Adrenal gland (tissue), 12 donors: ENCODE data around the gene PKP1. TPM values are rescaled to one million over a fixed set of nuclear protein-coding genes. Genes with fewer than 3 reads are reported as not detected.

Experiments
- DNase-seq, 7 donors: peaks; one replicate each; pipeline ENCODE4 v3.0.0-alpha.2; 2019 to 2020
- H3K27ac ChIP-seq, 5 donors: fragments of 200-600 bp; sonication (generic) in 4 of 5; 1 replicate in 3 of 5; 2 replicates in 2 of 5; pipeline versions ENCODE4 v1.5.1 to v1.8.0; 2016 to 2020; ENCODE audit warnings: mild to moderate bottlenecking in 1 of 5
- H3K27me3 ChIP-seq: fragments of 200-600 bp; 2 replicates; pipeline ENCODE4 v1.8.0; 2021
- H3K36me3 ChIP-seq, 2 donors: fragments of 200-600 bp; replicated peaks in 1 of 2; 1 replicate in 1 of 2; 2 replicates in 1 of 2; pipeline versions ENCODE4 v1.5.1 to v1.8.0; 2018 to 2022
- H3K4me1 ChIP-seq, 2 donors: fragments of 200-600 bp; replicated peaks in 1 of 2; 1 replicate in 1 of 2; 2 replicates in 1 of 2; pipeline versions ENCODE4 v1.5.1 to v1.8.0; 2018 to 2021
- H3K4me3 ChIP-seq, 4 donors: fragments of 200-600 bp; sonication (generic) in 3 of 4; one replicate each; pipeline ENCODE4 v1.5.1; 2016 to 2018
- H3K9me3 ChIP-seq, 3 donors: fragments of 200-600 bp; sonication (generic) in 1 of 3; replicated peaks in 1 of 3; 1 replicate in 2 of 3; 2 replicates in 1 of 3; pipeline versions ENCODE4 v1.5.1 to v1.8.0; 2016 to 2021
- CTCF ChIP-seq, 6 experiments: fragments of 450-650 bp in 4 of 6; fragments of 200-600 bp in 2 of 6; sonication (generic) in 1 of 6; IDR thresholded peaks; 1 replicate in 5 of 6; 2 replicates in 1 of 6; pipeline versions ENCODE4 v1.5.1 to v1.8.0; 2016 to 2021; ENCODE audit warnings: antibody characterized with exemption in 6 of 6, mild to moderate bottlenecking in 2 of 6, moderate library complexity in 1 of 6
- POLR2A ChIP-seq, 2 donors: fragments of 450-650 bp; IDR thresholded peaks; one replicate each; pipeline ENCODE4 v1.6.1; 2017; ENCODE audit warnings: antibody characterized with exemption in 2 of 2, mild to moderate bottlenecking in 2 of 2, moderate library complexity in 1 of 2
- WGBS, 4 donors: extraction: QIAGEN DNeasy Blood & Tissue Kit in 2 of 4; methylation state at CpG; one replicate each; pipeline versions ENCODE4 v1.1.5 to v1.1.7; 2013 to 2017; 5-methylcytosine and 5-hydroxymethylcytosine counted together
- intact Hi-C, 2 donors: fragments of 100-400 bp; cut with DNase I; formaldehyde crosslinking; loops; one replicate each; pipeline versions ENCODE4 v1.14.1 to v1.15.0; 2022 to 2023
- polyA plus RNA-seq, 3 donors: library from polyadenylated mRNA; stranded (reverse); fragments of 200-250 nt in 2 of 3; fragments of 350-450 nt in 1 of 3; fragmentation: Illumina TruSeq in 1 of 3; extraction: RNeasy Lipid Tissue Mini Kit (QIAGEN cat#74804) in 1 of 3; gene quantifications; one replicate each; pipeline ENCODE4 v1.2.3, GENCODE V29; 2013 to 2014
- total RNA-seq, 9 donors: library from RNA; depleted of rRNA in 4 of 9; stranded (reverse); fragments of >200 nt in 4 of 9; fragments of 120-200 nt in 1 of 9; fragmentation: NEBNext Ultra II Directional in 1 of 9; extraction: Animal tissue kit (Norgen Biotek cat#: 25700) in 1 of 9; gene quantifications; one replicate each; pipeline versions ENCODE4 v1.1.0 to v1.2.4, GENCODE V29; 2013 to 2023
- donor health status: healthy with polysubstance abuse.
- donor health status: Bipolar disorder and iron deficiency.
- donor health status: DM: yes; HTN: yes; CAD: no.
- donor health status: DM: no; HTN: no; CAD: no.
- donor health status: DM: no; HTN: no; CAD: no.
- donor health status: DM: yes; HTN: yes; CAD: no.

Gene PKP1
- total and polyA plus RNA-seq, 12 donors: 0.06 to 0.98 (median 0.24) TPM; not detected in 2

- Histone ChIP-seq H3K36me3 (no peaks in the 10 kb centered on the region), H3K4me3 (no peak overlapping the region), H3K4me1 (no peaks in the 10 kb centered on the region), H3K27me3 (peaks cover 7% of the 10 kb centered on the region), H3K27ac (no peak overlapping the region), H3K9me3 (no peaks in the 10 kb centered on the region)
- intact Hi-C loops: no loop called here
- 89 to 96% (median 92%) methylated on average over 7 of the region's 7 CpGs for WGBS, 4 donors
- TF ChIP-seq CTCF (IDR thresholded peaks at IDR 0.05): no peak
- TF ChIP-seq POLR2A (IDR thresholded peaks at IDR 0.05): no peak
- no peak for DNase-seq
Observed at GRCh38 chr1:201269281-201269680, 14.0 kb upstream of the PKP1 start.

- H3K4me3 ChIP-seq: no peak overlapping the region
- no peaks in the 10 kb centered on the region for H3K4me1 ChIP-seq
- DNase-seq: no peak
- intact Hi-C loops: no loop called here
- H3K9me3 ChIP-seq: no peaks in the 10 kb centered on the region
- peaks cover under 1% of the 10 kb centered on the region for H3K27me3 ChIP-seq
- TF ChIP-seq POLR2A (IDR thresholded peaks at IDR 0.05) (no peak), CTCF (IDR thresholded peaks at IDR 0.05) (no peak)
- no peaks in the 10 kb centered on the region for H3K36me3 ChIP-seq
- 74 to 80% (median 77%) methylated on average over 6 of the region's 6 CpGs for WGBS, 4 donors
- H3K27ac ChIP-seq: no peak overlapping the region
Observed at GRCh38 chr1:201269900-201270410, 13.4 kb upstream of the PKP1 start.

- no peak for DNase-seq
- Histone ChIP-seq H3K36me3 (no peaks in the 10 kb centered on the region), H3K4me1 (no peaks in the 10 kb centered on the region), H3K27ac (no peak overlapping the region), H3K9me3 (no peaks in the 10 kb centered on the region), H3K4me3 (no peak overlapping the region), H3K27me3 (no peaks in the 10 kb centered on the region)
- intact Hi-C loops: no loop called here
- 73 to 86% (median 77%) methylated on average over 6 of the region's 6 CpGs for WGBS, 4 donors
- TF ChIP-seq CTCF (IDR thresholded peaks at IDR 0.05) (no peak), POLR2A (IDR thresholded peaks at IDR 0.05) (no peak)
Observed at GRCh38 chr1:201270616-201271390, 12.5 kb upstream of the PKP1 start.

- intact Hi-C loops: no loop called here
- no peaks in the 10 kb centered on the region for H3K27me3 ChIP-seq
- WGBS, 4 donors: 85 to 90% (median 86%) methylated on average over 6 to 10 of the region's 10 CpGs
- no peak for DNase-seq
- no peak overlapping the region for H3K4me3 ChIP-seq
- H3K9me3 ChIP-seq: no peaks in the 10 kb centered on the region
- no peak for TF ChIP-seq CTCF (IDR thresholded peaks at IDR 0.05)
- no peaks in the 10 kb centered on the region for H3K36me3 ChIP-seq
- H3K4me1 ChIP-seq: no peaks in the 10 kb centered on the region
- no peak overlapping the region for H3K27ac ChIP-seq
Observed at GRCh38 chr1:201272799-201273198, 10.5 kb upstream of the PKP1 start.
